ENCODE results near the gene CABP1. TPM values are rescaled to one million over a fixed set of nuclear protein-coding genes. Genes with fewer than 3 reads are reported as not detected.

The CABP1 gene
- total and polyA plus RNA-seq, 4 experiments from 2014 or later = not detected

- Histone ChIP-seq H3K36me3 (ENCODE audit: insufficient read depth, low read length) (no peaks in the 10 kb centered on the region), H3K9me3 (ENCODE audit: control insufficient read depth in 1 of 2, low read length in 2 of 2) (no peaks in the 10 kb centered on the region), H3K4me1 (ENCODE audit: insufficient read depth, low read length) (peaks cover 48% of the 10 kb centered on the region), H3K27ac (ENCODE audit: low read depth, low read length) (peak overlapping the region; percentile 71), H3K27me3 (ENCODE audit: insufficient read depth, low read length) (no peaks in the 10 kb centered on the region), H3K4me3 (ENCODE audit: low read length in 2 of 2) (peak overlapping the region; percentile 55 to 98)
- DNase-seq = peak in 3 of 5 donors; percentile 22
- peaks cover 0 to 12% of the 10 kb centered on the region in 2 donors for H3K36me3 Mint-ChIP-seq
- H3K9me3 Mint-ChIP-seq = no peaks in the 10 kb centered on the region
- CTCF ChIA-PET (ENCODE audit: partially characterized antibody) = interaction anchor here (0.8 to 3.4 kb wide), 4 partner anchors 21 to 39 kb away, joined by 3 to 10 read pairs (median 4); partner anchors contain the start of gene ACADS
- no peaks in the 10 kb centered on the region for H3K27me3 Mint-ChIP-seq
- peak overlapping the region; percentile 85 to 93 (median 90) for H3K4me3 Mint-ChIP-seq
- intact Hi-C loops (cut with micrococcal nuclease) = loop anchor here (1.0 to 10.0 kb wide), 7 partner anchors 23 to 1023 kb away; partner anchors contain the start of genes C12orf43, PRKAB1, RPLP0 and SPPL3
- H3K4me1 Mint-ChIP-seq = peaks cover 26 to 60% (median 43%) of the 10 kb centered on the region in 4 donors
- peak overlapping the region; percentile 68 to 90 (median 81) for H3K27ac Mint-ChIP-seq
- POLR2A ChIA-PET (ENCODE audit: partially characterized antibody) = interaction anchor here (1.0 to 2.8 kb wide), 5 partner anchors 10 to 250 kb away, joined by 3 to 17 read pairs (median 5); partner anchors contain the start of genes COX6A1 and UNC119B
Measured at GRCh38 chr12:120687578-120688289, 47.3 kb downstream of the CABP1 start.

- ChIA-PET POLR2A (ENCODE audit: partially characterized antibody) (interaction anchor here (1.5 to 2.8 kb wide), 2 partner anchors 10 to 21 kb away, joined by 5 to 17 read pairs; partner anchors contain the start of gene UNC119B), CTCF (ENCODE audit: partially characterized antibody) (interaction anchor here (1.1 to 3.4 kb wide), 5 partner anchors 10 to 40 kb away, joined by 3 to 13 read pairs (median 5); no protein-coding TSS in a partner anchor)
- H3K36me3 ChIP-seq (ENCODE audit: insufficient read depth, low read length) = peaks cover 1% of the 10 kb centered on the region
- peaks cover 48% of the 10 kb centered on the region for H3K4me1 ChIP-seq (ENCODE audit: insufficient read depth, low read length)
- no peaks in the 10 kb centered on the region for H3K9me3 Mint-ChIP-seq
- no peaks in the 10 kb centered on the region for H3K27me3 ChIP-seq (ENCODE audit: insufficient read depth, low read length)
- H3K27me3 Mint-ChIP-seq = no peaks in the 10 kb centered on the region
- H3K9me3 ChIP-seq (ENCODE audit: control insufficient read depth in 1 of 2, low read length in 2 of 2) = no peaks in the 10 kb centered on the region
- peaks cover 3 to 18% of the 10 kb centered on the region in 2 donors for H3K36me3 Mint-ChIP-seq
- H3K4me3 ChIP-seq (ENCODE audit: low read length in 2 of 2) = peak overlapping the region in 1 of 2 donors; percentile 7
- no peak overlapping the region for H3K27ac ChIP-seq (ENCODE audit: low read depth, low read length)
- peak overlapping the region; percentile 85 to 93 (median 90) for H3K4me3 Mint-ChIP-seq
- no peak for DNase-seq
- intact Hi-C loops (cut with micrococcal nuclease) = loop anchor here (1.0 to 10.0 kb wide), 3 partner anchors 328 to 1024 kb away; partner anchors contain the start of genes C12orf43, PRKAB1 and RPLP0
- H3K4me1 Mint-ChIP-seq = peaks cover 28 to 65% (median 48%) of the 10 kb centered on the region in 4 donors
- H3K27ac Mint-ChIP-seq = peak overlapping the region; percentile 61 to 90 (median 81)
Measured at GRCh38 chr12:120688527-120689071, 48.2 kb downstream of the CABP1 start.

- peaks cover 13 to 26% of the 10 kb centered on the region in 2 donors for H3K36me3 Mint-ChIP-seq
- no peaks in the 10 kb centered on the region for H3K27me3 Mint-ChIP-seq
- POLR2A ChIA-PET (ENCODE audit: partially characterized antibody) = no interaction called here
- H3K9me3 Mint-ChIP-seq = no peaks in the 10 kb centered on the region
- no peaks in the 10 kb centered on the region for H3K9me3 ChIP-seq (ENCODE audit: control insufficient read depth in 1 of 2, low read length in 2 of 2)
- peak overlapping the region in 1 of 7 donors; percentile 82 for H3K27ac Mint-ChIP-seq
- peaks cover 48% of the 10 kb centered on the region for H3K4me1 ChIP-seq (ENCODE audit: insufficient read depth, low read length)
- DNase-seq = no peak
- peaks cover 28 to 65% (median 50%) of the 10 kb centered on the region in 4 donors for H3K4me1 Mint-ChIP-seq
- H3K36me3 ChIP-seq (ENCODE audit: insufficient read depth, low read length) = peaks cover 10% of the 10 kb centered on the region
- H3K4me3 ChIP-seq (ENCODE audit: low read length in 2 of 2) = no peak overlapping the region
- H3K27me3 ChIP-seq (ENCODE audit: insufficient read depth, low read length) = no peaks in the 10 kb centered on the region
- intact Hi-C loops (cut with micrococcal nuclease) = loop anchor here (5.0 to 10.0 kb wide), 2 partner anchors 487 to 1025 kb away; partner anchors contain the start of genes PRKAB1 and RPLP0
- CTCF ChIA-PET (ENCODE audit: partially characterized antibody) = interaction anchor here (0.7 to 2.4 kb wide), 4 partner anchors 9 to 107 kb away, joined by 3 to 13 read pairs (median 4); no protein-coding TSS in a partner anchor
- H3K27ac ChIP-seq (ENCODE audit: low read depth, low read length) = no peak overlapping the region
- peak overlapping the region in 7 of 8 donors; percentile 69 to 93 (median 88) for H3K4me3 Mint-ChIP-seq
Measured at GRCh38 chr12:120689397-120690082, 49.1 kb downstream of the CABP1 start.

GRCh38 chr12:120690083-120690450 is 49.6 kb downstream of the CABP1 start:
- ChIA-PET CTCF (ENCODE audit: partially characterized antibody) (interaction anchor here (1.3 to 2.4 kb wide), 2 partner anchors 8 to 41 kb away, joined by 4 to 13 read pairs; no protein-coding TSS in a partner anchor), POLR2A (ENCODE audit: partially characterized antibody) (no interaction called here)
- no peak for DNase-seq
- no peak overlapping the region for H3K4me3 ChIP-seq (ENCODE audit: low read length in 2 of 2)
- Mint-ChIP-seq H3K4me1 (peaks cover 28 to 65% (median 50%) of the 10 kb centered on the region in 4 donors), H3K27ac (no peak overlapping the region), H3K36me3 (peaks cover 18 to 32% of the 10 kb centered on the region in 2 donors), H3K4me3 (no peak overlapping the region), H3K27me3 (no peaks in the 10 kb centered on the region), H3K9me3 (no peaks in the 10 kb centered on the region)
- no peaks in the 10 kb centered on the region for H3K9me3 ChIP-seq (ENCODE audit: control insufficient read depth in 1 of 2, low read length in 2 of 2)
- no peaks in the 10 kb centered on the region for H3K27me3 ChIP-seq (ENCODE audit: insufficient read depth, low read length)
- peaks cover 48% of the 10 kb centered on the region for H3K4me1 ChIP-seq (ENCODE audit: insufficient read depth, low read length)
- intact Hi-C loops (cut with micrococcal nuclease) = no loop called here
- H3K27ac ChIP-seq (ENCODE audit: low read depth, low read length) = no peak overlapping the region
- peaks cover 15% of the 10 kb centered on the region for H3K36me3 ChIP-seq (ENCODE audit: insufficient read depth, low read length)

- H3K4me1 Mint-ChIP-seq = peaks cover 28 to 65% (median 50%) of the 10 kb centered on the region in 4 donors
- ChIA-PET CTCF (ENCODE audit: partially characterized antibody) (interaction anchor here (2.4 kb wide), 1 partner anchor 42 kb away, joined by 13 read pairs; no protein-coding TSS in a partner anchor), POLR2A (ENCODE audit: partially characterized antibody) (interaction anchor here (0.6 kb wide), 1 partner anchor 191 kb away, joined by 4 read pairs; no protein-coding TSS in a partner anchor)
- H3K4me1 ChIP-seq (ENCODE audit: insufficient read depth, low read length) = peaks cover 43% of the 10 kb centered on the region
- H3K36me3 ChIP-seq (ENCODE audit: insufficient read depth, low read length) = peaks cover 20% of the 10 kb centered on the region
- peaks cover 27 to 41% of the 10 kb centered on the region in 2 donors for H3K36me3 Mint-ChIP-seq
- H3K4me3 Mint-ChIP-seq = peak overlapping the region in 1 of 8 donors; percentile 28
- H3K4me3 ChIP-seq (ENCODE audit: low read length in 2 of 2) = no peak overlapping the region
- no peaks in the 10 kb centered on the region for H3K27me3 ChIP-seq (ENCODE audit: insufficient read depth, low read length)
- no peaks in the 10 kb centered on the region for H3K27me3 Mint-ChIP-seq
- no peaks in the 10 kb centered on the region for H3K9me3 ChIP-seq (ENCODE audit: control insufficient read depth in 1 of 2, low read length in 2 of 2)
- no peak for DNase-seq
- H3K27ac ChIP-seq (ENCODE audit: low read depth, low read length) = no peak overlapping the region
- intact Hi-C loops (cut with micrococcal nuclease) = no loop called here
- no peaks in the 10 kb centered on the region for H3K9me3 Mint-ChIP-seq
- H3K27ac Mint-ChIP-seq = no peak overlapping the region
Measured at GRCh38 chr12:120690978-120691377, 50.6 kb downstream of the CABP1 start.

- H3K36me3 Mint-ChIP-seq = peaks cover 43 to 50% of the 10 kb centered on the region in 2 donors
Measured at GRCh38 chr12:120692524-120693033, 52.2 kb downstream of the CABP1 start.

More at GRCh38 chr12:120692524-120693033, 52.2 kb downstream of the CABP1 start:
- peak overlapping the region in 1 of 8 donors; percentile 47 for H3K4me3 Mint-ChIP-seq
- no peaks in the 10 kb centered on the region for H3K9me3 Mint-ChIP-seq
- H3K27ac ChIP-seq (ENCODE audit: low read depth, low read length) = no peak overlapping the region
- DNase-seq = no peak
- CTCF ChIA-PET (ENCODE audit: partially characterized antibody) = no interaction called here
- intact Hi-C loops (cut with micrococcal nuclease) = no loop called here
- peaks cover 35% of the 10 kb centered on the region for H3K36me3 ChIP-seq (ENCODE audit: insufficient read depth, low read length)
- POLR2A ChIA-PET (ENCODE audit: partially characterized antibody) = no interaction called here
- no peaks in the 10 kb centered on the region for H3K9me3 ChIP-seq (ENCODE audit: control insufficient read depth in 1 of 2, low read length in 2 of 2)
- no peak overlapping the region for H3K4me3 ChIP-seq (ENCODE audit: low read length in 2 of 2)
- H3K4me1 Mint-ChIP-seq = peaks cover 28 to 62% (median 46%) of the 10 kb centered on the region in 4 donors
- H3K27me3 Mint-ChIP-seq = no peaks in the 10 kb centered on the region
- H3K27me3 ChIP-seq (ENCODE audit: insufficient read depth, low read length) = no peaks in the 10 kb centered on the region
- H3K4me1 ChIP-seq (ENCODE audit: insufficient read depth, low read length) = peaks cover 41% of the 10 kb centered on the region
- no peak overlapping the region for H3K27ac Mint-ChIP-seq

Data from CD4-positive, alpha-beta memory T cell (primary cell).